ENCODE measurements around the gene SH3GLB1.

- TF ChIP-seq POLR2A (IDR thresholded peaks at IDR 0.05) (no peak), POLR2AphosphoS5 (IDR thresholded peaks at IDR 0.05) (no peak), CTCF (IDR thresholded peaks at IDR 0.05) (no peak), EP300 (IDR thresholded peaks at IDR 0.05; ENCODE audit: low read depth) (no peak)
These were observed 47.5 kb downstream of the SH3GLB1 start for GRCh38 chr1:86751923-86752322.
